ENCODE measurements around the gene SELPLG.
"Not testable (repeated sequence)": the region's sequence is repeated elsewhere in the genome, so short reads cannot be mapped to it uniquely, and the experiment has no call there.

SELPLG gene

GRCh38 chr12:108602976-108603704, 30.6 kb downstream of the SELPLG start:
- DNase-seq, result no peak

- no peak for DNase-seq
Observed at GRCh38 chr12:108602209-108602705, 31.4 kb downstream of the SELPLG start.

- DNase-seq, result no peak
Observed at GRCh38 chr12:108600702-108601007, 33.0 kb downstream of the SELPLG start.

- DNase-seq, result no peak
Observed at GRCh38 chr12:108599948-108600701, 33.6 kb downstream of the SELPLG start.

GRCh38 chr12:108599541-108599940, 34.2 kb downstream of the SELPLG start:
- DNase-seq, result no peak

- DNase-seq, result no peak
Observed at GRCh38 chr12:108598553-108599250, 35.0 kb downstream of the SELPLG start.

GRCh38 chr12:108597559-108598471, 35.9 kb downstream of the SELPLG start, which contains the start of gene TMEM119:
Gene TMEM119 (minus strand): TSS chr12:108598084. CDS start chr12:108592383, 5,701 bp downstream.
- DNase-seq, result no peak

GRCh38 chr12:108596854-108597558, 36.7 kb downstream of the SELPLG start:
- DNase-seq, result no peak

GRCh38 chr12:108595711-108596647, 37.7 kb downstream of the SELPLG start:
- no peak for DNase-seq

- no peak for DNase-seq
Observed at GRCh38 chr12:108594960-108595710, 38.6 kb downstream of the SELPLG start.

GRCh38 chr12:108594323-108594903, 39.3 kb downstream of the SELPLG start:
- no peak for DNase-seq

- DNase-seq, result no peak
Observed at GRCh38 chr12:108592033-108592909, 41.4 kb downstream of the SELPLG start.

GRCh38 chr12:108591267-108591980, 42.3 kb downstream of the SELPLG start:
- no peak for DNase-seq

GRCh38 chr12:108590463-108590862, 43.2 kb downstream of the SELPLG start:
- not testable (repeated sequence) for DNase-seq

- no peak for DNase-seq
Observed at GRCh38 chr12:108589840-108590229, 43.9 kb downstream of the SELPLG start.

GRCh38 chr12:108589028-108589839, 44.5 kb downstream of the SELPLG start:
- DNase-seq, result no peak

GRCh38 chr12:108587826-108588225, 45.9 kb downstream of the SELPLG start:
- DNase-seq, result no peak

Data from stimulated activated CD4-positive, alpha-beta T cell treated with anti-CD3 and anti-CD28 coated beads, Interleukin-4, amount 100 ng/mL, for 4 hours (primary cell).